Effector CD4-positive, alpha-beta T cell (primary cell): ENCODE data around the gene SLC47A1.
"Not testable (repeated sequence)": the region's sequence is repeated elsewhere in the genome, so short reads cannot be mapped to it uniquely, and the experiment has no call there.

ENCODE experiments used
- DNase-seq: peaks from one replicate; pipeline ENCODE4 v3.0.0-alpha.2; 2020

SLC47A1 gene

GRCh38 chr17:19523690-19524089 lies 10.0 kb upstream of the SLC47A1 start:
- DNase-seq: no peak

GRCh38 chr17:19526950-19527349 lies 6.7 kb upstream of the SLC47A1 start:
- DNase-seq: not testable (repeated sequence)

GRCh38 chr17:19531780-19532501 lies 1.7 kb upstream of the SLC47A1 start:
- no peak for DNase-seq

GRCh38 chr17:19533036-19533717 lies 477 bp upstream of the SLC47A1 start:
- DNase-seq: no peak

- no peak for DNase-seq
Observed at GRCh38 chr17:19534562-19535149, 1.0 kb downstream of the SLC47A1 start.

- DNase-seq: no peak
Observed at GRCh38 chr17:19537111-19537510, 3.5 kb downstream of the SLC47A1 start.

- DNase-seq: no peak
Observed at GRCh38 chr17:19538095-19539039, 4.7 kb downstream of the SLC47A1 start.

- DNase-seq: no peak
Observed at GRCh38 chr17:19539040-19539399, 5.4 kb downstream of the SLC47A1 start.

GRCh38 chr17:19539841-19540311 lies 6.2 kb downstream of the SLC47A1 start:
- no peak for DNase-seq

GRCh38 chr17:19540706-19541370 lies 7.2 kb downstream of the SLC47A1 start:
- DNase-seq: no peak

- no peak for DNase-seq
Observed at GRCh38 chr17:19541445-19541844, 7.8 kb downstream of the SLC47A1 start.

- DNase-seq: no peak
Observed at GRCh38 chr17:19542247-19542646, 8.6 kb downstream of the SLC47A1 start.

- no peak for DNase-seq
Observed at GRCh38 chr17:19544366-19544765, 10.7 kb downstream of the SLC47A1 start.

GRCh38 chr17:19546289-19547065 lies 12.8 kb downstream of the SLC47A1 start:
- DNase-seq: no peak

GRCh38 chr17:19549746-19550623 lies 16.3 kb downstream of the SLC47A1 start:
- no peak for DNase-seq

- DNase-seq: no peak
Observed at GRCh38 chr17:19551165-19551564, 17.5 kb downstream of the SLC47A1 start.

- no peak for DNase-seq
Observed at GRCh38 chr17:19551591-19552148, 18.0 kb downstream of the SLC47A1 start.

GRCh38 chr17:19553036-19553435 lies 19.4 kb downstream of the SLC47A1 start:
- DNase-seq: no peak

GRCh38 chr17:19554393-19554792 lies 20.7 kb downstream of the SLC47A1 start:
- no peak for DNase-seq

GRCh38 chr17:19555746-19556145 lies 22.1 kb downstream of the SLC47A1 start:
- no peak for DNase-seq
